RWPE2 (cell line): Measurements from ENCODE around the gene RC3H1.
"Not testable (repeated sequence)": the region's sequence is repeated elsewhere in the genome, so short reads cannot be mapped to it uniquely, and the experiment has no call there.

Experiments used
- ATAC-seq: fragments of 200-7000 bp; cut with Tn5 transposase; 3 replicates; pipeline ENCODE4 v1.9.1; 2021; ENCODE audit warnings: low read depth
- DNase-seq: peaks from one replicate; pipeline ENCODE4 v3.0.0-alpha.2; 2020; ENCODE audit warnings: low spot score
- H3K27ac ChIP-seq: fragments of 450-650 bp; 2 replicates; pipeline ENCODE4 v1.5.1; 2017; ENCODE audit warnings: mild to moderate bottlenecking; ENCODE audit not compliant: poor library complexity, severe bottlenecking
- H3K27me3 ChIP-seq: fragments of 250-450 bp; sonication (Bioruptor Pico); 2 replicates; pipeline ENCODE4 v1.5.1; 2021; ENCODE audit warnings: mild to moderate bottlenecking, moderate library complexity; ENCODE audit not compliant: insufficient read depth, poor library complexity, severe bottlenecking
- H3K36me3 ChIP-seq: fragments of 250-450 bp; sonication (Bioruptor Pico); 2 replicates; pipeline ENCODE4 v1.5.1; 2020; ENCODE audit warnings: low read depth, mild to moderate bottlenecking, moderate library complexity
- H3K4me1 ChIP-seq: fragments of 250-450 bp; sonication (Bioruptor Pico); 2 replicates; pipeline ENCODE4 v1.5.1; 2021; ENCODE audit warnings: mild to moderate bottlenecking, moderate library complexity; ENCODE audit not compliant: insufficient read depth, poor library complexity, severe bottlenecking
- H3K4me3 ChIP-seq: fragments of 250-450 bp; sonication (Bioruptor Pico); 2 replicates; pipeline ENCODE4 v1.5.1; 2021; ENCODE audit warnings: mild to moderate bottlenecking, moderate library complexity; ENCODE audit not compliant: severe bottlenecking
- H3K9me3 ChIP-seq: fragments of 250-450 bp; sonication (Bioruptor Pico); 2 replicates; pipeline ENCODE4 v1.5.1; 2021; ENCODE audit warnings: mild to moderate bottlenecking, moderate library complexity; ENCODE audit not compliant: severe bottlenecking
- CTCF ChIP-seq: fragments of 450-650 bp; IDR thresholded peaks from one replicate; pipeline ENCODE4 v1.5.1; 2017; ENCODE audit warnings: mild to moderate bottlenecking, moderate library complexity; ENCODE audit not compliant: poor library complexity, severe bottlenecking

RC3H1 gene

GRCh38 chr1:174053826-174054225, 31.7 kb upstream of the RC3H1 start:
- Histone ChIP-seq H3K36me3 (no peaks in the 10 kb centered on the region), H3K4me3 (no peak overlapping the region), H3K9me3 (no peaks in the 10 kb centered on the region), H3K4me1 (no peaks in the 10 kb centered on the region), H3K27ac (no peak overlapping the region), H3K27me3 (no peaks in the 10 kb centered on the region)
- no peak for ATAC-seq
- DNase-seq, result no peak
- TF ChIP-seq CTCF, result no peak

GRCh38 chr1:174052621-174053020, 30.5 kb upstream of the RC3H1 start:
- H3K27ac ChIP-seq, result no peak overlapping the region
- TF ChIP-seq CTCF, result no peak
- H3K9me3 ChIP-seq, result no peaks in the 10 kb centered on the region
- no peaks in the 10 kb centered on the region for H3K27me3 ChIP-seq
- DNase-seq, result no peak
- H3K4me1 ChIP-seq, result no peaks in the 10 kb centered on the region
- H3K4me3 ChIP-seq, result no peak overlapping the region
- H3K36me3 ChIP-seq, result no peaks in the 10 kb centered on the region
- no peak for ATAC-seq

- no peaks in the 10 kb centered on the region for H3K9me3 ChIP-seq
- no peak overlapping the region for H3K27ac ChIP-seq
- no peak for DNase-seq
Measured at GRCh38 chr1:174051956-174052355, 29.8 kb upstream of the RC3H1 start.

GRCh38 chr1:174049514-174049913, 27.4 kb upstream of the RC3H1 start:
- Histone ChIP-seq H3K27me3 (no peaks in the 10 kb centered on the region), H3K4me1 (peaks cover 3% of the 10 kb centered on the region), H3K9me3 (no peaks in the 10 kb centered on the region), H3K27ac (no peak overlapping the region), H3K36me3 (no peaks in the 10 kb centered on the region), H3K4me3 (no peak overlapping the region)
- ATAC-seq (no peak), DNase-seq (no peak)
- TF ChIP-seq CTCF, result no peak

More at GRCh38 chr1:174051956-174052355, 29.8 kb upstream of the RC3H1 start:
- H3K4me1 ChIP-seq, result no peaks in the 10 kb centered on the region
- ATAC-seq, result no peak
- H3K4me3 ChIP-seq, result no peak overlapping the region
- H3K27me3 ChIP-seq, result no peaks in the 10 kb centered on the region
- H3K36me3 ChIP-seq, result no peaks in the 10 kb centered on the region
- no peak for TF ChIP-seq CTCF

- TF ChIP-seq CTCF, result no peak
- H3K36me3 ChIP-seq, result no peaks in the 10 kb centered on the region
- H3K9me3 ChIP-seq, result no peaks in the 10 kb centered on the region
- H3K27me3 ChIP-seq, result no peaks in the 10 kb centered on the region
- no peak overlapping the region for H3K27ac ChIP-seq
- peaks cover 7% of the 10 kb centered on the region for H3K4me1 ChIP-seq
- DNase-seq, result no peak
- H3K4me3 ChIP-seq, result no peak overlapping the region
- ATAC-seq, result no peak
Measured at GRCh38 chr1:174044418-174045222, 22.5 kb upstream of the RC3H1 start.

GRCh38 chr1:174042509-174042908, 20.4 kb upstream of the RC3H1 start:
- H3K9me3 ChIP-seq, DNase-seq: not testable (repeated sequence)

More at GRCh38 chr1:174042509-174042908, 20.4 kb upstream of the RC3H1 start:
- H3K4me3 ChIP-seq, H3K27me3 ChIP-seq, H3K27ac ChIP-seq, H3K36me3 ChIP-seq, ATAC-seq, H3K4me1 ChIP-seq: not testable (repeated sequence)
